ENCODE data around the gene BSND. TPM values are rescaled to one million over a fixed set of nuclear protein-coding genes. Genes with fewer than 3 reads are reported as not detected.

BSND gene
- total RNA-seq, 4 donors from 2014 or later: not detected

DNA sequence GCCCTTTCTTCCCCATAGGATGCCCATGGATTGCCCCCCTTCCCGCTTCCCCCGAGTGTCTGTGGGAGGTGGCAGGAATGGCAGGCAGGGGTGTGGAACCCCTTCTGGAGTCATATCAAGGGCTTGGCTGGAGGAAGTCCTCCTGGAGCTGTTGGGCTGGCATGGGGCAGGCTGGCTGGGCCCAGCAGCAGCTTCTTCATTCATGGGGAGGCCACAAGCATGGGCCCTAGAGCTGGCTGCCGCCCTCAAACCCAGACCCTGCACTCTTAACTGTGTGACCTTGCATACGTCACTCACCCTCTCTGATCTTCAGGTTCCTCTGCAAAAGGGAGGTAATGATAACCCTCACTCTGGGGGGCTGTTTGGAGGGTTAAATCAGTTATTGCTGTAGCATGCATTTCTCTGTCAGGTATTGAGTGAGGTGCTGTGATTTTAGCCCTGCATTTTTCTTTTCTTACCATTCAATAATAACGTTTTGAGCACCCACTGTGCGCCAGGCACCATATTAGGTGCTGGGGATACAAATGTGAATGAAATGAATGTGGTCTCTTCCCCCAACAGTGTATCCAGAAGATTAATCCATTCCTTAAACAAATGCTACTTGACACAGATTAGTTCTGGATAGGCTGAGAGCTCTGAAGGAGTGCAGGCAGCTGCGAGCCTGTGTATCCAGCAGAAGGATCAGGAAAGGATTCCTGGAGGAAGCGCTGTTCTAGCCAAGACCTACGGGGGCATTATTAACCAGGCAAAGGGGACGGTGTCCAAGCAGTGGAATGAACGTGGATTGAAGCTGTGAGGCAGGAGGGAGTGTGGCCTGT lies 49.9 kb downstream of the BSND start:
- no peak for ATAC-seq
- H3K36me3 ChIP-seq: no peaks in the 10 kb centered on the region
- H3K4me1 ChIP-seq: no peaks in the 10 kb centered on the region
- no peak for TF ChIP-seq CTCF (IDR thresholded peaks at IDR 0.05)
- no peak for TF ChIP-seq POLR2A (IDR thresholded peaks at IDR 0.05)
- TF ChIP-seq POLR2AphosphoS5 (IDR thresholded peaks at IDR 0.05): no peak
- no peak for TF ChIP-seq EP300 (IDR thresholded peaks at IDR 0.05)
- no peaks in the 10 kb centered on the region for H3K27me3 ChIP-seq
- no peaks in the 10 kb centered on the region for H3K9me3 ChIP-seq
- 89 to 91% methylated on average over 6 to 7 of the region's 11 CpGs for WGBS, 2 donors (ENCODE audit: low coverage in 1 of 2)
- H3K4me3 ChIP-seq: no peak overlapping the region
- H3K27ac ChIP-seq: no peak overlapping the region

DNA sequence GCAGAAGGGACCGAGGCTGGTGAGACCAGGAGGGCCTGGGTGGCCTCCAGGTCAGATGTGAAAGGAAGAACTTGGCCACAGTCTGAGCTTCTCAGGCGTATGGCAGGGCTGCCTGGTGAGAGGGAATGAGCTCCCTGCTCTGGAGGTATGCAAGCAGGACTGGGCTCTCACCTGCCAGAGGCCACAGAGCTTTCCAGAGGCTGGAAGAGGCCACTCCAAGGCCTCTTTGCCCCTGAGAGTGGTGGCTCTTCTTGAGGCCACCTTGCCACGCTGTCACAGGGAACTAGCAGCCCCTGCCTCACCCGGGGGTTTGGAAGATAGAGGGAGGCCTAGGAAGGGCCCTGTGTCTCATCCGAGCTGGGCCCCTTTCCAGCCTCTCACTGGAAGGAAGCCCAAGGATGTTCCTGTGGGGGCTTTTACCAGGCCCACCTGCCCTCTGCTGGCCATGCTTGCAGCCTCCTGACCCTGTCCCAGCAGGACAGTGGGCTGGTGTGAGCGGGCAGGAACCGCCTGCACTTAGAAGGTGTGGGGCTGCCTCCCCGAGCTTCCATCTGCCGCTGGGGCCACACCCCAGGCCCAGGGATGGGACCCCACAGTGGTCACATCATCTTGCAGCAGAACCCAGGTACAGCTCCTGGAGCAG lies 50.7 kb downstream of the BSND start:
- Histone ChIP-seq H3K36me3 (no peaks in the 10 kb centered on the region), H3K4me3 (no peak overlapping the region), H3K27ac (no peak overlapping the region), H3K9me3 (no peaks in the 10 kb centered on the region), H3K27me3 (no peaks in the 10 kb centered on the region), H3K4me1 (no peaks in the 10 kb centered on the region)
- no peak for TF ChIP-seq CTCF (IDR thresholded peaks at IDR 0.05)
- TF ChIP-seq EP300 (IDR thresholded peaks at IDR 0.05): no peak
- TF ChIP-seq POLR2A (IDR thresholded peaks at IDR 0.05): no peak
- TF ChIP-seq POLR2AphosphoS5 (IDR thresholded peaks at IDR 0.05): no peak
- no peak for ATAC-seq
- WGBS, 2 donors (ENCODE audit: low coverage in 1 of 2): 83 to 84% methylated on average over 1 to 2 of the region's 9 CpGs

DNA sequence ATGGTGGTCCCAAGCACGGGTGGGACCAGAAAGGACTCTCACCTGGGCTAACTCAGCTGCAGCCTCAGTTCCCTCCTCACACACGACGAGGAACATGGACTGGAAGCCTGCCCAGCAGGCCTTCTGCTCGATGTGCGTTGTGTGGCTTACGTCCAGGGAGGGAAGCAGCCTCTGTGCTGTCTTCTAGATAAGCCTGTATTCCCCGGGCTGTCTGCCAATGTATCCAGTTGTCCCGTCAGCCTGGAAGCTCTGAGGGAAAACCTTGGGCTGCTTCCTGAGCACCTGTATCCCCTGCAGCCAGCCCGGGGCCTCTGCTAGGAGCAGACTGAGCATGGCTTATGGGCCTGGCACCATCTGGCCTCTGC lies 51.2 kb downstream of the BSND start:
- no peaks in the 10 kb centered on the region for H3K36me3 ChIP-seq
- no peaks in the 10 kb centered on the region for H3K4me1 ChIP-seq
- H3K9me3 ChIP-seq: no peaks in the 10 kb centered on the region
- WGBS, 2 donors (ENCODE audit: low coverage in 1 of 2): 30 to 40% methylated on average over 2 to 7 of the region's 9 CpGs
- no peak for ATAC-seq
- H3K27ac ChIP-seq: no peak overlapping the region
- TF ChIP-seq POLR2AphosphoS5 (IDR thresholded peaks at IDR 0.05) (no peak), POLR2A (IDR thresholded peaks at IDR 0.05) (no peak), CTCF (IDR thresholded peaks at IDR 0.05) (no peak), EP300 (IDR thresholded peaks at IDR 0.05) (no peak)
- H3K27me3 ChIP-seq: no peaks in the 10 kb centered on the region
- H3K4me3 ChIP-seq: no peak overlapping the region

DNA sequence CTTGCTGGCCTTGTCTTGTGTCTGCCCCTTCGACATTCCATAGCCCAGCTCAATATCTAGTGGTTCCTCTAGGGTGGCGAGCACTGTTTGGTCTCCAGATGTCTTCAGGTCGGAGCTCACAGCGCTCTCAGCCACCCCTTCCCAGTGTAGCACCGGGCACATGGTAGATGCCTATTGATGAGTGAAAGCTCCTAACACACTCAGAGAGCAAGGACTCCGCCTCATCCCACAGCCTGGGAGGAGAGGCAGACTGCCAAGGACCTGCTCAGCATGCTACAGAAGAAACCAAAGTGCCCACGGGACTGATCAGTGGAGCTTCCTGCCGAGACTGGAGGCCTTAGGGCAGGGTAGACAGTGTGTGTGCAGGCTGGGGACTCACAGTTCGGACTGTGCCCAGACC lies 51.5 kb downstream of the BSND start:
- Histone ChIP-seq H3K36me3 (no peaks in the 10 kb centered on the region), H3K4me3 (no peak overlapping the region), H3K9me3 (no peaks in the 10 kb centered on the region), H3K27me3 (no peaks in the 10 kb centered on the region), H3K27ac (no peak overlapping the region), H3K4me1 (no peaks in the 10 kb centered on the region)
- no peak for TF ChIP-seq EP300 (IDR thresholded peaks at IDR 0.05)
- no peak for ATAC-seq
- no CpG with 5 or more reads among the region's 9 CpGs for WGBS, 2 donors (ENCODE audit: low coverage in 1 of 2)

GRCh38 chr1:55051169-55051568 lies 52.4 kb downstream of the BSND start:
- Histone ChIP-seq H3K27ac (no peak overlapping the region), H3K4me3 (no peak overlapping the region), H3K27me3 (no peaks in the 10 kb centered on the region), H3K4me1 (no peaks in the 10 kb centered on the region), H3K9me3 (no peaks in the 10 kb centered on the region), H3K36me3 (no peaks in the 10 kb centered on the region)
- 82% methylated on average over 4 of the region's 5 CpGs; no CpG with 5 or more reads in 1 of the 2 donors for WGBS, 2 donors (ENCODE audit: low coverage in 1 of 2)
- no peak for ATAC-seq
- TF ChIP-seq EP300 (IDR thresholded peaks at IDR 0.05) (no peak), POLR2AphosphoS5 (IDR thresholded peaks at IDR 0.05) (no peak), POLR2A (IDR thresholded peaks at IDR 0.05) (no peak), CTCF (IDR thresholded peaks at IDR 0.05) (no peak)
